GM12872 (cell line): ENCODE measurements around the gene DTYMK.

Source experiments
- TF ChIP-seq, protein P1 (sequence below): IDR thresholded peaks from 3 replicates; pipeline ENCODE4 v1.5.1; 2011; ENCODE audit warnings: low read depth, mild to moderate bottlenecking, low read length, moderate library complexity; ENCODE audit not compliant: insufficient read depth

Gene DTYMK

DNA sequence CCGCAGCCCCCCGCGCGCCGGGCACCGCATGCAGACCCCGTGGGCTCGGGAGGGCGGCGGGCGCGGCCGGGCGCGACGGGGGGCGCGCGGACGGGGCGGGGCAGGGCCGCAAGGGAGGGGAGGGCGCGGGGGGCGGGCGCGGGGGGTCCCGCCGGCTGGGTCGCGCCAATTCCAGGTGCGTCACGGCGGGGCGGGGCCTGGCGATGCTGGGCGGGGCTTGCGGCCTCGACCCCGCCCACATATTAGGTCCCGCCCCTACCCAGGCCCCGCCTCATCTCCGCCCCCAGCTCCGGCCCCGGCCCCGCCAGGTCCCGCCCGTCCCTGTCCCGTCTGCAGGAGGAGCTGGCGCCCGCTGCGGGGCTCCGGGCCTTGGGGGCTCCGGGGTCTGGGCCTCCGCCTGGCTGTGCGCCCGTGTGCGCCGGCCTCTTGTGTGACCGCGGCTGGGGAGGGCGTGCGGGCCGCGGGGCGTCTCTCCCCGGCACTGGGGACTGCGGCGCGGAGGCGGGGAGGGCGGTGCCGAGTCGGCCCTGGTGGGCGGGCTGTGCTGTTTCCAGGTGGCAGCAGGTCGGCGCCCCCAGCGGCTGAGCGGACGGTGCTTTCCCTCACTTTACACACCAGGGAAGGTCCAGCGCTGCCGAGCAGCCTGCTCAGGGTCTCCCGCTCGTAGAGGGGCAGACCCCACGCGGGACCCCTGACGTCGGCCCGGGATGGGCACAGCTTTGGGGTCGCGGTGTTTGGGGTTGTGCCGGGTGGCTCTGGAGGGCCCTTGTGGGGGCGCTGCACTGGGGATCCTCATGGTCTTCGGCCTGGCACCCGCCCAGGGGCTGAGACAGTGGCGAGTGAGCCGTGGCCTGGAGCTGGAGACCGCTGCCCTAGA, 15.8 kb upstream of the DTYMK start:
- TF ChIP-seq, protein P1, sequence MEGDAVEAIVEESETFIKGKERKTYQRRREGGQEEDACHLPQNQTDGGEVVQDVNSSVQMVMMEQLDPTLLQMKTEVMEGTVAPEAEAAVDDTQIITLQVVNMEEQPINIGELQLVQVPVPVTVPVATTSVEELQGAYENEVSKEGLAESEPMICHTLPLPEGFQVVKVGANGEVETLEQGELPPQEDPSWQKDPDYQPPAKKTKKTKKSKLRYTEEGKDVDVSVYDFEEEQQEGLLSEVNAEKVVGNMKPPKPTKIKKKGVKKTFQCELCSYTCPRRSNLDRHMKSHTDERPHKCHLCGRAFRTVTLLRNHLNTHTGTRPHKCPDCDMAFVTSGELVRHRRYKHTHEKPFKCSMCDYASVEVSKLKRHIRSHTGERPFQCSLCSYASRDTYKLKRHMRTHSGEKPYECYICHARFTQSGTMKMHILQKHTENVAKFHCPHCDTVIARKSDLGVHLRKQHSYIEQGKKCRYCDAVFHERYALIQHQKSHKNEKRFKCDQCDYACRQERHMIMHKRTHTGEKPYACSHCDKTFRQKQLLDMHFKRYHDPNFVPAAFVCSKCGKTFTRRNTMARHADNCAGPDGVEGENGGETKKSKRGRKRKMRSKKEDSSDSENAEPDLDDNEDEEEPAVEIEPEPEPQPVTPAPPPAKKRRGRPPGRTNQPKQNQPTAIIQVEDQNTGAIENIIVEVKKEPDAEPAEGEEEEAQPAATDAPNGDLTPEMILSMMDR, result peak; percentile 73

GRCh38 chr2:241701399-241702154, 15.0 kb upstream of the DTYMK start, which contains the start of gene ING5:
ING5 (plus strand) TSS chr2:241702039; CDS start chr2:241702066, 27 bp downstream.
- TF ChIP-seq, protein P1, result no peak

DNA sequence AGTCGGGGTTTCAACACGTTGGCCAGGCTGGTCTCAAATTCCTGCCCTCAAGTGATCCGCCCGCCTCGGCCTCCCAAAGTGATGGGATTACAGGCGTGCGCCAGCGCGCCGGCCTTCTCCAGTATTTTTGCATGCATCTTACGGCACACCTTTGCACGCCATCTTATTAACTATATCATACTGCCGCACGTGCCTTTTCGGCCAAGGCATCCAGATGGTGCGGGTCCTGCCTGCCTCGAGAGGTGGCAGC, 14.5 kb upstream of the DTYMK start:
- TF ChIP-seq, protein P1, result peak; percentile 55

DNA sequence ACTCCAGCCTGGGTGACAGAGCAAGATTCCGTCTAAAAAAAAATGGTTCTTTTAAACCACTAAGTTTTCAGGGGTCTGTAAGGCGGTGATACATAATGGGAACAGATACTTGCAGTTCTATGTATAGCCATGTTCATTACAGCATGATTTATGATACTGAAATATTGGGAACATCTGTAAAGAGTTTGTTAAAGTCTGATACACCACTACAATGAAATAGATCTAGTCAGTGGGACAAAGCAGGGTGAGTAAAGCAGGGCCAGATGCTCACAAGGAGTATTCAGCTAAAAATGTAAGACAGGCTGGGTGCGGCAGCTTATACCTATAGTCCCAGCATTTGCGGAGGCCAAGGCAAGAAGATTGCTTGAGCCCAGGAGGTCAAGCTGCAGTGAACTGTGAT, 9.0 kb upstream of the DTYMK start:
- TF ChIP-seq, protein P1, result no peak

DNA sequence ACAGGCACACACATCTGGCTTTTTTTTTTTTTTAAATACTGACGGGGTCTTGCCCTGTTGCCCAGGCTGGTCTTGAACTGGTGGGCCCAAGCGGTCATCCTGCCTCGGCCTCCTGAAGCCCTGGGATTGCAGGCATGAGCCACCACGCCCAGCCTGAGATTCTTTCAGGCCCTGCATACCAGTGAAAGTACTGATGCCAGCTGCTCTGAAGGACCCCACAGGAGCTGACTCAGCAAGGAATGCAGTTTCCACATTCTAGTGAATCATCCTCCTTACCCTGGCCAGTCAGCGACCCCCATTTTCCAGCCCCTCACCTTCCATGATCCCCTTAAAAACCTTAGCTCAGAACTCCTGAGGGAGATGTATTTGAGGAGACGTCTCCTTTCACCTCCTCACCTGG, 5.8 kb upstream of the DTYMK start:
- TF ChIP-seq, protein P1, result no peak

DNA sequence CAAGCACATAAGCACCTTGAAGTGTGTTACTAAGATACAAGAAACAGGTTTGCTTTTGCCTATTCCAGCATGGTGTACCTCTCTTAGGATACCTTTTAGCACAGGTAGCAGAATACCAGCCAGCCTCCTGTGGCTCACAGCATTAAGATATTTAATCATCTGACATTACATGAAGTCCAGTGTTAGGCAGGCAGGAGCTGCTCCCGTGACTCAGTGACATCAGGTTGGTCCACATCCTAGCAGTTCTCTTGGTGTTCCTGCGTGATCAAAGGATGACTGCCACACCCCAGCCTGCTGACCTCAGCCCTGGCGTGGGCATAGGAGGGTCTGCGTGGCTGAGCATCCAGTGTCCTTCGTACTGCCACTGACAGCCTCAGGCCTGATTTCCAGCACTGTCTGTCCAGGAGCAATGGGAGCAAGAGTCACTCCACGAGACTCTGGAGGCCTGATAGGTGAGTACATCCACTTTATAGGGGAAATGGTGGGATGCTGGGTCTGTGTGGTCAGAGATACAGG, 3.6 kb upstream of the DTYMK start:
- TF ChIP-seq, protein P1, result no peak

DNA sequence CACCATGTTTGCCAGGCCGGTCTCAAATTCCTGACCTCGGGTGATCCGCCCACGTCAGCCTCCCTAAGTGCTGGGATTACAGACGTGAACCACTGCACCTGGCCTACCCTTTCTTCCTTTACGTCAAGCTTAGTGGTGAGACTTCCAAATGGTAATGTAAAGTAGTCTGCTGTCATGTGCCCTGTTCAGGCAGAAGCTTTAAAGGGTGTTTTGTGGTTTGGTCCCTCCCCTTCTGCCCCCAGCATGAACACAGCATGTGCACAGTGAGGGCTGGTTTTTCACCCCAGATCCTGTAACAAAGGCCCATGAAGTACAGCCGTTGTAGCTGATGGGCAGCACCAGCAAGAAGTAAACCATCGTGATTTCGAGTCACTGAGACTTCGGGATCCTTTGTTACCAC, 2.7 kb upstream of the DTYMK start:
- TF ChIP-seq, protein P1, result no peak
